Transverse colon (tissue), 4 donors: ENCODE measurements around the gene MEG3.

Source experiments
- POLR2AphosphoS5 ChIP-seq, 3 donors: sonication (generic); formaldehyde crosslinking; IDR thresholded peaks; one replicate each; pipeline ENCODE4 v1.6.1; 2016; ENCODE audit warnings: antibody characterized with exemption in 3 of 3
- TF ChIP-seq, protein P1 (sequence below), 5 experiments: fragments of 200-600 bp in 3 of 5; fragments of 450-650 bp in 2 of 5; sonication (generic) in 3 of 5; IDR thresholded peaks; 1 replicate in 2 of 5; 2 replicates in 3 of 5; pipeline ENCODE4 v1.5.1; 2016 to 2017; ENCODE audit warnings: antibody characterized with exemption in 5 of 5, inconsistent platforms in 3 of 5, mild to moderate bottlenecking in 2 of 5, moderate library complexity in 1 of 5

DNA sequence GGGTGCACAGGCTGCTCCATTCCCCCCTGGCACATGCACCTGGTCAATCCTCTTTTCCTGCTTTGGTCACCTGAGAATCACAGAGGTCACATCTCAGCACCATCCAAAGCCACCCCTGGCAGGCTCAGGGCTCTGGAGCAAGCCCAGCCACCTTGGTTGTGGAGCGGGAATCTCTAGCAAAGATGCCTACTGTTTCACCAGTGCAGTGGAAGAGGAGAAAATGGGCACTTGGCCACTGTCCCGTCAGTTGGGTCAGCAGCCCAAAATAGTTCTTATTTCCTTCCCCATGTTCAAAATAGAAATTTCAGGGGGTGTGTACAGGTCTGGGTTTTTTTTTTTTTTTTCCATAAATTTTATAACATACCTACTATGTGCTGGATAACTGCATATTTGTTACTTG is 59.3 kb downstream of the MEG3 start:
- TF ChIP-seq, protein P1, sequence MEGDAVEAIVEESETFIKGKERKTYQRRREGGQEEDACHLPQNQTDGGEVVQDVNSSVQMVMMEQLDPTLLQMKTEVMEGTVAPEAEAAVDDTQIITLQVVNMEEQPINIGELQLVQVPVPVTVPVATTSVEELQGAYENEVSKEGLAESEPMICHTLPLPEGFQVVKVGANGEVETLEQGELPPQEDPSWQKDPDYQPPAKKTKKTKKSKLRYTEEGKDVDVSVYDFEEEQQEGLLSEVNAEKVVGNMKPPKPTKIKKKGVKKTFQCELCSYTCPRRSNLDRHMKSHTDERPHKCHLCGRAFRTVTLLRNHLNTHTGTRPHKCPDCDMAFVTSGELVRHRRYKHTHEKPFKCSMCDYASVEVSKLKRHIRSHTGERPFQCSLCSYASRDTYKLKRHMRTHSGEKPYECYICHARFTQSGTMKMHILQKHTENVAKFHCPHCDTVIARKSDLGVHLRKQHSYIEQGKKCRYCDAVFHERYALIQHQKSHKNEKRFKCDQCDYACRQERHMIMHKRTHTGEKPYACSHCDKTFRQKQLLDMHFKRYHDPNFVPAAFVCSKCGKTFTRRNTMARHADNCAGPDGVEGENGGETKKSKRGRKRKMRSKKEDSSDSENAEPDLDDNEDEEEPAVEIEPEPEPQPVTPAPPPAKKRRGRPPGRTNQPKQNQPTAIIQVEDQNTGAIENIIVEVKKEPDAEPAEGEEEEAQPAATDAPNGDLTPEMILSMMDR (IDR thresholded peaks at IDR 0.05): no peak
- no peak for TF ChIP-seq POLR2AphosphoS5 (IDR thresholded peaks at IDR 0.05)
